HepG2 (cell line): Measurements from ENCODE around the gene SLC17A9. TPM values are rescaled to one million over a fixed set of nuclear protein-coding genes. Genes with fewer than 3 reads are reported as not detected.

Experiments
- ARID4A ChIP-seq: sonication (generic); formaldehyde crosslinking; IDR thresholded peaks from 2 replicates; pipeline ENCODE4 v1.5.0; 2020; ENCODE audit warnings: mild to moderate bottlenecking, missing genetic modification reagents, borderline replicate concordance
- ELF1 ChIP-seq: sonication (generic); formaldehyde crosslinking; IDR thresholded peaks from 2 replicates; pipeline ENCODE4 v1.4.0; 2020; ENCODE audit warnings: missing genetic modification reagents
- FOXK1 ChIP-seq: sonication (generic); formaldehyde crosslinking; IDR thresholded peaks from 2 replicates; pipeline ENCODE4 v1.4.0; 2020; ENCODE audit warnings: low read depth, missing genetic modification reagents, borderline replicate concordance
- FOXP1 ChIP-seq, 2 experiments: fragments of 450-650 bp in 1 of 2; IDR thresholded peaks; 2 replicates each; pipeline ENCODE4 v1.6.1; 2017 to 2018; ENCODE audit warnings: antibody characterized with exemption in 1 of 2
- HHEX ChIP-seq: IDR thresholded peaks from 2 replicates; pipeline ENCODE4 v1.6.1; 2016; ENCODE audit warnings: control low read depth
- JARID2 ChIP-seq: sonication (generic); formaldehyde crosslinking; IDR thresholded peaks from 2 replicates; pipeline ENCODE4 v1.8.1; 2023; ENCODE audit warnings: missing genetic modification reagents, inconsistent platforms; ENCODE audit not compliant: insufficient replicate concordance
- JUN ChIP-seq: sonication (generic); formaldehyde crosslinking; IDR thresholded peaks from 2 replicates; pipeline ENCODE4 v1.4.0; 2020; ENCODE audit warnings: mild to moderate bottlenecking, missing genetic modification reagents
- KDM2A ChIP-seq: sonication (generic); formaldehyde crosslinking; IDR thresholded peaks from 2 replicates; pipeline ENCODE4 v1.4.0; 2020; ENCODE audit warnings: low read depth, missing genetic modification reagents, borderline replicate concordance
- NCOA1 ChIP-seq: sonication (generic); formaldehyde crosslinking; IDR thresholded peaks from 2 replicates; pipeline ENCODE4 v1.9.0; 2021; ENCODE audit warnings: missing genetic modification reagents
- PAWR ChIP-seq: sonication (generic); formaldehyde crosslinking; IDR thresholded peaks from 2 replicates; pipeline ENCODE4 v1.4.0; 2020; ENCODE audit warnings: missing genetic modification reagents, mild to moderate bottlenecking, borderline replicate concordance
- PHF21A ChIP-seq: sonication (generic); formaldehyde crosslinking; IDR thresholded peaks from 2 replicates; pipeline ENCODE4 v1.5.0; 2020; ENCODE audit warnings: mild to moderate bottlenecking, missing genetic modification reagents
- RCOR2 ChIP-seq: IDR thresholded peaks from 2 replicates; pipeline ENCODE4 v1.6.1; 2016; ENCODE audit warnings: missing biosample characterization, missing genetic modification reagents
- RFXAP ChIP-seq: sonication (generic); formaldehyde crosslinking; IDR thresholded peaks from 2 replicates; pipeline ENCODE4 v1.4.0; 2020; ENCODE audit warnings: missing genetic modification reagents, borderline replicate concordance
- SMYD3 ChIP-seq: sonication (generic); formaldehyde crosslinking; IDR thresholded peaks from 2 replicates; pipeline ENCODE4 v1.8.1; 2023; ENCODE audit warnings: mild to moderate bottlenecking, missing genetic modification reagents
- ZNF292 ChIP-seq: sonication (generic); formaldehyde crosslinking; IDR thresholded peaks from 2 replicates; pipeline ENCODE4 v1.8.1; 2022; ENCODE audit warnings: mild to moderate bottlenecking, low read depth, missing genetic modification reagents, borderline replicate concordance
- ZNF296 ChIP-seq: sonication (generic); formaldehyde crosslinking; conservative IDR thresholded peaks from 2 replicates; pipeline ENCODE4 v1.5.0; 2020; ENCODE audit warnings: mild to moderate bottlenecking, missing genetic modification reagents
- ZNF513 ChIP-seq: sonication (generic); formaldehyde crosslinking; conservative IDR thresholded peaks from 2 replicates; pipeline ENCODE4 v1.5.0; 2020; ENCODE audit warnings: missing genetic modification reagents
- ZNF530 ChIP-seq: sonication (generic); formaldehyde crosslinking; IDR thresholded peaks from 2 replicates; pipeline ENCODE4 v1.5.0; 2020; ENCODE audit warnings: low read depth, mild to moderate bottlenecking, missing genetic modification reagents
- ZNF543 ChIP-seq: sonication (generic); formaldehyde crosslinking; IDR thresholded peaks from 2 replicates; pipeline ENCODE4 v1.4.0; 2020; ENCODE audit warnings: mild to moderate bottlenecking, missing genetic modification reagents
- ZNF7 ChIP-seq: IDR thresholded peaks from 2 replicates; pipeline ENCODE4 v1.6.1; 2016; ENCODE audit warnings: missing biosample characterization, missing genetic modification reagents
- ZSCAN12 ChIP-seq: sonication (generic); formaldehyde crosslinking; IDR thresholded peaks from 2 replicates; pipeline ENCODE4 v1.9.0; 2021; ENCODE audit warnings: mild to moderate bottlenecking, missing genetic modification reagents
- polyA plus RNA-seq, 8 experiments: library from polyadenylated mRNA; depleted of rRNA in 3 of 8; stranded (reverse) in 7 of 8; unstranded in 1 of 8; fragments of >200 nt; fragmentation: Illumina TruSeq in 4 of 8; extraction: Trizol in 4 of 8; gene quantifications; 2 replicates each; pipeline versions ENCODE4 v1.2.1 to v1.2.3, GENCODE V29; 2011 to 2016; ENCODE audit warnings: low read depth in 4 of 8, missing spikeins in 1 of 8, mixed read lengths in 1 of 8; ENCODE audit not compliant: insufficient read depth in 1 of 8
- total RNA-seq, 5 experiments: library from RNA; depleted of rRNA; stranded (reverse); fragments of >200 nt; fragmentation: Illumina TruSeq; extraction: Trizol; gene quantifications; 2 replicates each; pipeline ENCODE4 v1.2.3, GENCODE V29; 2016; ENCODE audit warnings: low read depth in 1 of 5
- TF ChIP-seq, protein P1 (sequence below): sonication (generic); formaldehyde crosslinking; IDR thresholded peaks from 2 replicates; pipeline ENCODE4 v1.4.0; 2020; ENCODE audit warnings: mild to moderate bottlenecking, missing genetic modification reagents

SLC17A9 gene
- total and polyA plus RNA-seq, 2 of the 13 experiments (the other 11 are each of a cell fraction or from before 2014, with no cell fraction given) = 110 to 191 TPM

- 0 out of 2 replicates have a peak, but pooled peaks have one; percentile 76 for TF ChIP-seq ZNF296 (CRISPR knock-in tag)
- no peak; the same call in 1 of the 2 replicates for TF ChIP-seq ZNF543
- peak; percentile 29; the same call in 1 of the 2 replicates for TF ChIP-seq ZNF292 (CRISPR knock-in tag)
- TF ChIP-seq NCOA1 (CRISPR knock-in tag) = peak; percentile 67; the same call in 1 of the 2 replicates
- TF ChIP-seq SMYD3 (CRISPR knock-in tag) = no peak
- peak; percentile 98 for TF ChIP-seq RCOR2 (CRISPR knock-in tag)
- peak; percentile 64 for TF ChIP-seq JARID2
- 0 out of 2 replicates have a peak, but pooled peaks have one; percentile 76 for TF ChIP-seq ZSCAN12 (CRISPR knock-in tag)
- TF ChIP-seq, protein P1, sequence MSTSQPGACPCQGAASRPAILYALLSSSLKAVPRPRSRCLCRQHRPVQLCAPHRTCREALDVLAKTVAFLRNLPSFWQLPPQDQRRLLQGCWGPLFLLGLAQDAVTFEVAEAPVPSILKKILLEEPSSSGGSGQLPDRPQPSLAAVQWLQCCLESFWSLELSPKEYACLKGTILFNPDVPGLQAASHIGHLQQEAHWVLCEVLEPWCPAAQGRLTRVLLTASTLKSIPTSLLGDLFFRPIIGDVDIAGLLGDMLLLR (CRISPR knock-in tag) = peak; percentile 67
- peak; percentile 94 for TF ChIP-seq RFXAP (CRISPR knock-in tag)
- TF ChIP-seq FOXP1 (IDR thresholded peaks at IDR 0.05) = peak; percentile 100
- peak; percentile 100 for TF ChIP-seq FOXP1 (CRISPR knock-in tag; IDR thresholded peaks at IDR 0.05)
- peak; percentile 51; the same call in 1 of the 2 replicates for TF ChIP-seq JUN (CRISPR knock-in tag)
- peak; percentile 97 for TF ChIP-seq ARID4A (CRISPR knock-in tag)
- peak; percentile 87 for TF ChIP-seq KDM2A (CRISPR knock-in tag)
- peak; percentile 71 for TF ChIP-seq ELF1 (CRISPR knock-in tag)
- peak; percentile 79; the same call in 1 of the 2 replicates for TF ChIP-seq HHEX (CRISPR knock-in tag)
- TF ChIP-seq ZNF7 (CRISPR knock-in tag) = no peak
- peak; percentile 99 for TF ChIP-seq PHF21A (CRISPR knock-in tag)
- no peak for TF ChIP-seq PAWR (CRISPR knock-in tag)
- peak; percentile 99 for TF ChIP-seq FOXK1 (CRISPR knock-in tag)
- TF ChIP-seq ZNF530 (CRISPR knock-in tag) = no peak
- no peak for TF ChIP-seq ZNF513 (CRISPR knock-in tag)
These were observed 3.2 kb downstream of the SLC17A9 start (continued) for GRCh38 chr20:62955519-62956386.
